NK-92 (cell line): ENCODE data around the gene CCDC124.
A peak's percentile ranks its signal among the peaks of the same experiment; 100 is the strongest.
"Not testable (repeated sequence)": the region's sequence is repeated elsewhere in the genome, so short reads cannot be mapped to it uniquely, and the experiment has no call there.

Source experiments
- DNase-seq: peaks from one replicate; lab custom pipeline; 2025; ENCODE audit not compliant: unreplicated experiment; lab: John Stamatoyannopoulos, UW

CCDC124 gene, protein sequence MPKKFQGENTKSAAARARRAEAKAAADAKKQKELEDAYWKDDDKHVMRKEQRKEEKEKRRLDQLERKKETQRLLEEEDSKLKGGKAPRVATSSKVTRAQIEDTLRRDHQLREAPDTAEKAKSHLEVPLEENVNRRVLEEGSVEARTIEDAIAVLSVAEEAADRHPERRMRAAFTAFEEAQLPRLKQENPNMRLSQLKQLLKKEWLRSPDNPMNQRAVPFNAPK

DNA sequence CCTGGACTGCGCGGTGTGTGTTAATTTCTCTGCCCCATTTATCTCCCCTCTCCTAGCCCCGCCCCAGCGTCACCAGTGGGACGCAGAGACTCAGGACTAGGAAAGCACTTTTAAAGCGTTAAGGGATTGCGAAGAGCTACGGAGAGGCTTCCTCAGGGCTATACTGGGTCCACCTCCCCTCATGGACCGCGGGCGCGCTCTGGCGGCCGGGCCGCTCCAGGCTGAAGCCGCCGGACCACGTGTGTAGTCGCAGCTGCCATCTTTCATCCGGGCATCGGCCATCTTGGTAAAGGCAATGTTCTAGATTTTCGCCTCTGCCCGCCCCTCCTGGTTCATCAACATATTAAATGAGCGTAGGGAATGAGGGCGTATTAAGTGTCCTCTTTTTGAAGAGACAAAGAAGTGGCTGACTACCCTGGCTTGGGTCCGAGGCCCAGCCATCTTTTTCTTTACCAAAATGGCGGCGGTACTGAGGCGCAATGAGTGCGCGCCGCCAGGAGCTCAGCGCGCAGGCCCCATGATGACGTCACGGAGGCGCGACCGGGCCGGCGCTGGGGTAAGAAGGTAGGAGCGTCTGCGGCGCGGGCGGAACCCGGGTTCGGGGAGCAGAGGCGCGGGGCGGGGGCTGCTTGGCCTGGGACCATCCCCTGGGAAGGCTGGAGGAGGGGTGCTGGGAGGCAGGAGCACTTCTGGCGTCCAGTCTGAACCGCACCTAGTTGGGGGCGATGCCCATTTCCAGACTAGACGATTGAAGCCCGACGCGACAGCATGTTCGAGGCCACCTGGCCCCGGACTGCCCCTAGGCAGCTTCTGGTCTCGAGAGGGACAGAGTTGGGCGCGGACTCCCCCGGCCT, at the start of gene CCDC124:
Gene CCDC124, plus strand, starts transcription at position 531 of the 854 bp plus-strand sequence. CDS start 3,406 bp downstream, outside the sequence.
- DNase-seq: peak; percentile 54

DNA sequence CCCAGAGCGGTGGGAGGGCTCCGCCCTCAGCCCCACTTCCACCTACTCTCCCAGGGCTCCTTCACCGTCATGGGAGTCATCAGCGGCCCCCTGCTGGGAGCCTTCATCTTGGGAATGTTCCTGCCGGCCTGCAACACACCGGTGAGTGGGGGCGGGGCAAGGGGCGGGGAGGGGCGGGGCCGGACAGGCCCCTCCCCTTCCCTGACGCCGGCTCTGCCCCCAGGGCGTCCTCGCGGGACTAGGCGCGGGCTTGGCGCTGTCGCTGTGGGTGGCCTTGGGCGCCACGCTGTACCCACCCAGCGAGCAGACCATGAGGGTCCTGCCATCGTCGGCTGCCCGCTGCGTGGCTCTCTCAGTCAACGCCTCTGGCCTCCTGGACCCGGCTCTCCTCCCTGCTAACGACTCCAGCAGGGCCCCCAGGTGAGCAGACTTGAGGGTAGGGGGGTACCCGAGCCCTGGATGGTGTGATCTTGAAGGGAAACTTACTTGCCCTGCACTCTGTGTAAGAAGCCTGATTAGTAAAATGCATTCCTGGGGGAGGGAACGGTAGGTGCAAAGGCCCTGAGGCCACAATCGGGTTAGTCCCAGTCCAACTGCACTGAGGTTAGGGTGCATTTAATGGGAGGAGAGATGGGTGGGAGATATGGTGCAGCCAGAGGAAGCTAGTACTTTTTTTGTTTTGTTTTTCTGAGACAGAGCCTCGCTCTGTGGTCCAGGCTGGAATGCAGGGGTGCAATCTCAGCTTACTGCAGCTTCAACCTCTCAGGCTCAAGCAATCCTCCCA, 49.0 kb upstream of the CCDC124 start:
- DNase-seq: no peak

DNA sequence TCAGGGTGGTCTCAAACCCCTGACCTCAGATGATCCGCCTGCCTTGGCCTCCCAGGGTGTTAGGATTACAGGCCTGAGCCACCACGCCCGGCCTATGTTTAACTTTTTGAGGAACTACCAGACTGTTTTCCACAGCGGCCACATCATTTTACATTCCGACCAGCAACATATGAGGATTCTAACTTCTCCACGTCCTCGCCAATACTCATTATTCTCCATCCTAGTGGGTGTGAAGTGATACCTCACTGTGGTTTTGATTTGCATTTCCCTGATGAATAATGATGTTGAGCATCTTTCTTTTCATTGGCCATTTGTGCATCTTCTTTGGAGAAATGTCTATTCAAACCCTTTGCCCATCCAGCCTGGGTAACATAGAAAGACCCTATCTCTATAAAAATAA, 46.3 kb upstream of the CCDC124 start:
- DNase-seq: no peak

DNA sequence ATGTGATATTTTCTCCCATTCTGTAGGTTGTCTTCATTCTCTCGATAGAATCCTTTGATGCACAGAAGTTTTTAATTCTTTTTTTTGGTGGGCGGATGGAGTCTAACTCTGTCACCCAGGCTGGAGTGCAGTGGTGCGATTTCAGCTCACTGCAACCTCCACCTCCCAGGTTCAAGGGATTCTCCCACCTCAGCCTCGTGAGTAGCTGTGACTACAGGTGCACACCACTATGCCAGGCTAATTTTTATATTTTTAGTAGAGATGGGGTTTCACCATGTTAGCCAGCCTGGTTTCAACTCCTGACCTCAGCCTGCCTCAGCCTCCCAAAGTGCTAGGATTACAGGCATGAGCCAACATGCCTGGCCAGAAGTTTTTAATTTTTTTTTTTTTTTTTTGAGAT, 45.6 kb upstream of the CCDC124 start:
- not testable (repeated sequence) for DNase-seq

DNA sequence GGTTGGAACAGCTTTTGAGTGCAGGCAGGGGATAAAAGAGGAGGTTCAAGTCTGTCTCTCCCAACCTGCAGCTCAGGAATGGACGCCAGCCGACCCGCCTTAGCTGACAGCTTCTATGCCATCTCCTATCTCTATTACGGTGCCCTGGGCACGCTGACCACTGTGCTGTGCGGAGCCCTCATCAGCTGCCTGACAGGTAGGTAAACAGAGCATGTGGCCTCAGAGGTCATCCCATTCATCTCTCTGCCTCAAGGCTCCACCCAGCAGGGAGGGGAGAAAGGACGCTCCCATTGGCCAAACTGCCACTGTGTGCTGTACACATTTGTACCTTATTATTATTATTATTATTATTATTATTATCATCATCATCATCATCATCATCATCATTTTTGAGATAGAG, 44.6 kb upstream of the CCDC124 start:
- DNase-seq: no peak

DNA sequence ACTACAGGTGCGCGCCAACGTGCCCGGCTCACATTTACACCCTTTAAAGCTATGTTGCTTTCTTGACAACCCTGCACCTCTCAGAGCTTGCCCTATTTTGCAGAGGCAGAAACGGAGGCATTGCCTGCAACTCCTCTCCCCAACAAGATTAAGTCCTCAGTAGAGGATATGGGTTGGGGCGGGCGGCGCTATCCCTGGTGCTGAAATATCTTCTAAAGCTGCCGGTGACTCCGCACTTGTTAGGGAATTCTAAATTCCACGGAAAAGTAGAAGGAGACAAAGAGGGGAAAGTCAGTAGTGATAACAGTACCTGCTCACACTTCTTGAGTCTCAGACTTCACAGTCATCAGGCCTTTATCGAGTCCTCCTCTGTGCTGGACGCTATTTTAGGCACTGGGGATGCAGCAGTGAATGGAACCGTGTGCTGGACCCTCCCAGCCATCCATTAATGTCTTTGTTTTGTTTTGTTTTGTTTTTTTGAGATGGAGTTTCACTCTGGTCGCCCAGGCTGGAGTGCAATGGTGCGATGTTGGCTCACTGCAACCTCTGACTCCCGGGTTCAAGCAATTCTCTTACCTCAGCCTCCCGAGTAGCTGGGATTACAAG, 43.1 kb upstream of the CCDC124 start:
- no peak for DNase-seq

DNA sequence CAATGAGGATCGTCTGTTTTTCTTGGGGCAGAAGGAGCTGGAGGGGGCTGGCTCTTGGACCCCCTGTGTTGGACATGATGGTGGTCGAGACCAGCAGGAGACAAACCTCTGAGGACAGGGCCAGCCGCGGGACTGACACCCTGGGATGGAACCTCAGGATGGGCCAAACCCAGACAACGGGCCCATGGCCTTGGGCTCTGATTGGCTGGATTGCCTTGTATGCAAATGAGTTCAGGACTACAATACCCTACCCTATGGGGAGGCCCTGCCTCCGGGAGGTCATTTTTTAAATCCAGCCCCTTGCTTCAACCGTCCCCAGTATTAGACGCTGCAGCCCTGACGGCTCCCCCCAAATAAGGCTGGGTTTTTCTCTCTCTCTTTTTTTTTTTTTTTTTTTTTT, 39.0 kb upstream of the CCDC124 start:
- no peak for DNase-seq

DNA sequence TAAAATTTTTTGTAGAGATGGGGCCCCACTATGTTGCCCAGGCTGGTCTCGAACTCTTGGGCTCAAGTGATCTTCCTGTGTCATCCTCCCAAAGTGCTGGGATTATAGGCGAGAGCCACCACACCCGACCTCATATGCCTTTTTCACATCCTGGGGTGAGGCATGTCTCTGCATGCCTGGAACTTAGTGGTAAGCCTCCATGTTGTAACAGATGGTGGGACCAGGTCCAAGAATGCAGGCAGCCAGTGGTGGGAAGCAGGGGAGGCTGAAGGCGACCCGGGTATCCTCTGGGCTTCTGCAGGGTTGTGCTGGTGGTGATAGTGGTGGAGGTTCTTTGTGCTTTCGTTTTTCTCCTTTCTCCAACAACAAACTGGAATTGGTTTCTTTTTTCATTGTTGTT, 30.1 kb upstream of the CCDC124 start:
- DNase-seq: no peak

DNA sequence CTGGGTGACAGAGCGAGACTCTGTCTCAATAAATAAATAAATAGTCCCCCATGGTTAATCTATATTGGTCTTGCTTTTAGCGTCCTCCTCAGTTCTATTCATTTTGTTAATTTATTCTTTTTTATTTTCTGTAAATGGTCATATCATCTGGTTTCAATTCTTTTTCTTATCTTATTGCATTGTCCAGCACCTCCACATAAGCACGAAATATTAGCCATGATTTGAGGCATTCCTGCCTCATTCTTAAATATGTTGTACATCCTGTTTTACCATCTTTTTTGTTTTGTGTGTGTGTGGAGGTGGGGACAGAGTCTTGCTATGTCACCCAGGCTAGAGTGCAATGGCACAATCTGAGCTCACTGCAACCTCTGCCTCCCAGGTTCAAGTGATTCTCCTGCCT, 24.6 kb upstream of the CCDC124 start:
- no peak for DNase-seq

DNA sequence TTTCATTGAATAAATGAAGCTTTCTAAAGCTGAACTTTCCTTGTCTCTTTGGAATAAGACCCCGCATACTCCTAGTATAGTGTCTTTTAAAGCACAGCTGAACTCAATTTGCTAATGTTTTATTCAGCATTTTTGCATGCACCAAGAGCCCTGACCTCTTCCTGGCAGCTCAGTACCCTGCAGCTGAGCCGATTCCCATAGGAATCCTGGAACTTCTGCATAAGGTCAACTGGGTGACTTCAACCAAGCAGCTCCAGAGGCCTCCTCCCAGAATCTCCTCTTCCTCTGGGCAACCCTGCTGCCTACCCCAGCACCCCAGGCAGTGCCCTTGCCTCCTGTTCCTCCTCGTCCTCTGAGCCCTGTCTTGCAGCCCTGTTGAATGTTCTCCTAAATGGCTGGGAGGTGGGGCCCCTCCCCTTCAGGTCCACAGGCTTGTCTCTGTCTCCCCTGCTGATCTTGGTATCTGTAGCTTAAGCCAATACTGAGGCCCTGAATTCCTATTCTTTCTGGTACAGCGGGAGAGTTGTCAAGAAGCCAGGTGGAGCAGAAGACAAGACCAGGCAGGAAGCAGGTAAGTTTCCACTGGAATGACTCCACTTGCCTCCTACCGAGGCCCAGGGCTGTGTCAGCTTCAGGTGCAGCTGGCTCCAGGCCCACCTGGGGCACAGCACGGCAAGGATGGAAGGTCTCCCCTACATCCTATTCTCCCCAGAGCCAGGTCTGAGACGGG, 23.6 kb upstream of the CCDC124 start:
- DNase-seq: no peak

DNA sequence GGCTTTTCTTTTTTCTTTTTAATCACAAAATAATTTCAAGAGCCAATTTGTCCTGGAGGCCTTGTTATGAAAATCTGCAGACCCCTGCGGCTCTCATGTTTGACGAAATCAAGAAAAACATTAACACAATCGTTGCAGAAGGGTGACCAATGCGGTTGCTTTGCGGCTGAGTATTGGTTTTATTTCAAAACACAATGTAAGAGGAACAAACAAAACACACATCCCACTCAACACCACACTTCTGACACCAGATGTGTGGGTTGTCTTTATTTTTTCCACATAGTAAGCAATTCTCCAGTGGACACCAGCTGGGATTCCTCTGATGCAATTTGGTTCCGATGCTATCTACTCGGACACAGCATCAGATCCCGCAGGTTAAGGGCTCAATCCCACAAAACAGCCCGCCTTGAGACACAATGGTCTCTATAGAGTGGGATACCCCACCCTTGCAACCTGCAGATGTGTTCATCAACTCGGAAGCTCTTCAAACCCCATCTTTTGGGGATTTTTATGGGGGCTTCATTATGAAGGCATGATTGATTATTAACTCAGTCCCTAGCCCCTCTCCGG, 21.9 kb upstream of the CCDC124 start:
- no peak for DNase-seq

DNA sequence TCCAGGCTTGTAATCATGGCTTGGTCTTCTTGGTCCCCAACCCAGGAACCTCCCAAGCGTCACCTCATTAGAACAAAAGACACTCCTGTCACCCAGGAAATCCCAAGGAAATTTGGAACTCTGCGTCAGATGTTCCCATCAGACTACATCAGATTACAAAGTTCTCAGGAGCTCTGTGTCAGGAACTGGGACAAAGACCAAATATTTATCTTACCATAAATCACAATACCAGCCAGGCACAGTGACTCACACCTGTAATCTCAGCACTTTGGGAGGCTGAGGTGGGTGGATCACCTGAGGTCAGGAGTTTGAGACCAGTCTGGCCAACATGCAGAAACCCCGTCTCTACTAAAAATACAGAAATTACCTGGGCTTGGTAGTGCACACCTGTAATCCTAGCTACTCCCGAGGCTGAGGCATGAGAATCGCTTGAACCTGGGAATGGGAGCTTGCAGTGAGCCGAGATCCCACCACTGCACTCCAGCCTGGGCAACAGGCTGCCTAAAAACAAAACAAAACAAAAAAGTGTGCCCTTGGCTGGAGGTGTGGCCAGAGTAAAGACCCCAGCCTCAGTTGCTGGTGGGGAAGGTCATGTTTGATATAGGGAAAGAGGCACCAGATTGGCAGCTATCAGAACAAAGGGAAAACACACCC, 16.7 kb upstream of the CCDC124 start:
- DNase-seq: no peak

DNA sequence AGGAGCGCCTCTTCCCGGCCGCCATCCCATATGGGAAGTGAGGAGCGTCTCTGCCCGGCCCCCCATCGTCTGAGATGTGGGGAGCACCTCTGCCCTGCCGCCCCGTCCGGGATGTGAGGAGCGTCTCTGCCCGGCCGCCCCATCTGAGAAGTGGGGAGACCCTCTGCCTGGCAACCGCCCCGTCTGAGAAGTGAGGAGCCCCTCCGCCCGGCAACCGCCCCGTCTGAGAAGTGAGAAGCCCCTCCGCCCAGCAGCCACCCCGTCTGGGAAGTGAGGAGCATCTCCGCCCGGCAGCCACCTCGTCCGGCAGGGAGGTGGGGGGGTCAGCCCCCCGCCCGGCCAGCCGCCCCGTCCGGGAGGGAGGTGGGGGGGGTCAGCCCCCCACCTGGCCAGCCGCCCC, 14.7 kb upstream of the CCDC124 start:
- DNase-seq: not testable (repeated sequence)

DNA sequence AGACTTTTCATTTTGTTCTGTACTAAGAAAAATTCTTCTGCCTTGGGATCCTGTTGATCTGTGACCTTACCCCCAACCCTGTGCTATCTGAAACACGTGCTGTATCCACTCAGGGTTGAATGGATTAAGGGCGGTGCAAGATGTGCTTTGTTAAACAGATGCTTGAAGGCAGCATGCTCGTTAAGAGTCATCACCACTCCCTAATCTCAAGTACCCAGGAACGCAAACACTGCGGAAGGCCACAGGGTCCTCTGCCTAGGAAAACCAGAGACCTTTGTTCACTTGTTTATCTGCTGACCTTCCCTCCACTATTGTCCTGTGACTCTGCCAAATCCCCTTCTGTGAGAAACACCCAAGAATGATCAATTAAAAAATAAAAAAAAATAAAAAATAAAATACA, 13.7 kb upstream of the CCDC124 start:
- DNase-seq: not testable (repeated sequence)

DNA sequence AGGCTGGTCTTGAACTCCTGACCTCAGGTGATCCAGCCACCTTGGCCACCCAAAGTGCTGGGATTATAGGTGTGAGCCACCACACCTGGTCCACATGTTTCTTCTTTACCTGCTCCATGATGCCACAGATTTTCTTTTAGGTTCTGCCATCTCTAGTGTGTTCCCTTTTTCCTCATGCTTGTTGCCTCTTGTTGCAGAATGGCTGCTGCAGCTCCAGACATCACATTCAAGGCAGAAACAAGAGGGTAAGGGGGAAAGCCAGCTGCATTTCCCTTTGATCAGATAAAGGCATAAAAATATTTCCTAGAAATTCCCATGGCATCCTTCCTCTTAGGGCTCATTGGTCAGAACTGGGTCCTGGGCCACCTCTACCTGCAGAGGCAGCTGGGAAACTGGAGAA, 12.3 kb upstream of the CCDC124 start:
- DNase-seq: no peak

DNA sequence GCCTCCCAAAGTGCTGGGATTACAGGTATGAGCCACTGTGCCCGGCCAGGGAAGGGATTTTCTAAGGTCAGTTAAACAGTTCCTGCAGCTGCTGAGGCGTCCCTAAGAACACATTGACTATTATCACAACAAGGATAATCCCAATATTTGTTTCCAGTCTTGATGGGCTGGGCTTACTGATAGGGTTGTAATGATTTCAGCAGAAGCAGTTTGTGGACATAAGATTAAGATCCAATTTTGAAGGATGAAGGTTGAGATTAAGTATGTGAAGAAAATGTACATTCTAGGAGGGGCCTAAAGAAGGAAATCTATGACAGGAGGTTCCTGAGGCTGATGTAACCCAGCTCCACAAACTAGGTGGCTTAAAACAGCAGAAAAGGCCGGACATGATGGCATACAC, 10.7 kb upstream of the CCDC124 start:
- no peak for DNase-seq

DNA sequence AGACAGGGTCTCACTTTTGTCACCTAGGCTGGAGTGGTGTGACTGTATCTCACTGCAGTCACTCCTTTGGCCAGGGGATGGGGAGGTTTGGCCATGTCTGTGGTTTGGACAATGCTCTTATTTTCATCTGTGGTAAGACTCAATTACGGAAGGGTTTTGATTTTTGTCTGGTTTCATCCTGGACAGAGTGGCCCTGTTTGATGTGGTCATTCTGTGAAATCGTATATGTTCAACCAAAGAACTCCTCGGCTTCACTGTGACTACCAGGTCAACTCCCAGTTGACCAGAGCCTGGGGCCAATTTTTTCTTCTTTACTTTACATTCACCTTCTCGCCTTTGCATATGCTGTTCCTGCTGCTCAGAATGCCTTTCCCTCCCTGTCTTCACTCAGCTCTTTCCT, 6.8 kb upstream of the CCDC124 start:
- no peak for DNase-seq

DNA sequence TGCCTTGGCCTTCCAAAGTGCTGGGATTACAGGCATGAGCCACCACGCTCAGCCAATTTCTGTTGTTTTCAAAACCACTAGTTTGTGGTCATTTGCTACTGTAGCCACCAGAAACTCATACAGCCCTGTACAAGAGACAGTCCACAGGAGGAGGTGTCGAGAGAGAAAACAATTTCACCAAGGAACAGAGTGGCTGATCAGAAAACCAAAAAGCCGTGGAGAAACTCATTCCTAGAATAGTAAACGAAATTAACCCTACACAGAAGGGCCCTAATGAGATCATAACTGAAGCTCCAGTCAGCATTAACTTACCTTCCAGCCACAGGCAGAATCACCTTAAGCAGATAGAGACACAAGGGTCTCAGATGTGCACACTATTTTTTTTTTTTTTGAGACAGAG, 3.8 kb upstream of the CCDC124 start:
- no peak for DNase-seq

DNA sequence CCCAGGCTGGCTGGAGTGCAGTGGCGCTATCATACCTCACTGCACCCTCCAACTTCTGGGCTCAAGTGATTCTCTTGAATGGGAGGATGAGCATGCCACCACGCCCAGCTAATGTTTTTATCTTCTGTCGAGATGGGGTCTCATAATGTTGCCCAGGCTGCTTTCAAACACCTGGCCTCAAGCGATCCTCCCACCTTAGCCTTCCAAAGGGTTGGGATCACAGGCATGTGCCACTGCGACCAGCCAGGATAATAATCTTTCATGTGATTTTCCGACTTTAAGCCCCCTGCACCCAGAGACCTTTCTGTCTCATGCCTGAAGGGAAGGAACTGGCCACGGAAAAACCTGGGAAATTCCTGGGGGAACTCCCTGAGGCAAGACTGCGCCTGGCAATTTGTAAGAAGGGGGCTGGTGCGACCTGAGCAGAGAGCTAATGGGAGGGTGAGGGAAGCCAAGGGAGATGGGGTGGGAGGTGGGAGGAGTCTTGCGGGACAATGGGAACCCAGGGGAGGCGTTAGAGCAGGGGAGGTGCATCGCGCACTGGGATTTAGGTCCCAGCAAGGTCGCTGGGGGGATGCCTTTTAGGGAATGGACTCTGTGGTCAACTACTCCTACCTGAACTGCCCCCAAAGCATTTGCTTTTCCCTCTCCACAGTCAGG, 1.2 kb upstream of the CCDC124 start:
- no peak for DNase-seq
